Left ventricle myocardium inferior (tissue), 1 donor: ENCODE data around the gene AUTS2. TPM values are rescaled to one million over a fixed set of nuclear protein-coding genes. Genes with fewer than 3 reads are reported as not detected.

Experiments
- DNase-seq: peaks from one replicate; pipeline ENCODE4 v3.0.0-alpha.2; 2020
- H3K27ac ChIP-seq: fragments of 200-600 bp; replicated peaks from 2 replicates; pipeline ENCODE4 v1.8.0; 2021
- H3K27me3 ChIP-seq: fragments of 200-600 bp; 2 replicates; pipeline ENCODE4 v1.8.0; 2021; ENCODE audit warnings: low read depth
- H3K36me3 ChIP-seq: fragments of 200-600 bp; 2 replicates; pipeline ENCODE4 v1.8.0; 2021
- H3K4me1 ChIP-seq: fragments of 200-600 bp; 2 replicates; pipeline ENCODE4 v1.8.0; 2021
- H3K4me3 ChIP-seq: fragments of 200-600 bp; 2 replicates; pipeline ENCODE4 v1.8.0; 2021; ENCODE audit warnings: mild to moderate bottlenecking, moderate library complexity
- H3K9me3 ChIP-seq: fragments of 200-600 bp; replicated peaks from 2 replicates; pipeline ENCODE4 v1.8.0; 2021
- CTCF ChIP-seq: fragments of 200-600 bp; IDR thresholded peaks from 2 replicates; pipeline ENCODE4 v1.8.0; 2021; ENCODE audit warnings: antibody characterized with exemption, mild to moderate bottlenecking, borderline replicate concordance
- intact Hi-C: fragments of 100-400 bp; cut with micrococcal nuclease; formaldehyde crosslinking; loops from one replicate; pipeline ENCODE4 v1.11.0; 2022
- total RNA-seq: library from RNA; stranded (reverse); fragmentation: NEBNext Ultra II Directional; extraction: Animal tissue kit (Norgen Biotek cat#: 25700); gene quantifications from one replicate; pipeline ENCODE4 v1.2.1, GENCODE V29; 2021
- donor health status: DM: no; HTN: yes; CAD: no; lungs with severe emphysema.

Gene AUTS2
- total RNA-seq, 1 donor from 2014 or later = 10.5 TPM

GRCh38 chr7:70113078-70113477 is 514.8 kb downstream of the AUTS2 start:
- no peak for DNase-seq
- Histone ChIP-seq H3K9me3 (no peaks in the 10 kb centered on the region), H3K27ac (no peak overlapping the region), H3K4me3 (no peak overlapping the region), H3K27me3 (no peaks in the 10 kb centered on the region), H3K4me1 (no peaks in the 10 kb centered on the region), H3K36me3 (no peaks in the 10 kb centered on the region)
- no peak for TF ChIP-seq CTCF
- intact Hi-C loops = no loop called here

GRCh38 chr7:70113536-70113935 is 515.3 kb downstream of the AUTS2 start:
- Histone ChIP-seq H3K4me1 (no peaks in the 10 kb centered on the region), H3K27me3 (no peaks in the 10 kb centered on the region), H3K36me3 (peaks cover 4% of the 10 kb centered on the region), H3K27ac (no peak overlapping the region), H3K9me3 (no peaks in the 10 kb centered on the region), H3K4me3 (no peak overlapping the region)
- intact Hi-C loops = no loop called here
- TF ChIP-seq CTCF = no peak
- no peak for DNase-seq

GRCh38 chr7:70114806-70115205 is 516.5 kb downstream of the AUTS2 start:
- Histone ChIP-seq H3K4me1 (no peaks in the 10 kb centered on the region), H3K27ac (no peak overlapping the region), H3K4me3 (no peak overlapping the region), H3K27me3 (no peaks in the 10 kb centered on the region), H3K9me3 (no peaks in the 10 kb centered on the region), H3K36me3 (peaks cover 17% of the 10 kb centered on the region)
- DNase-seq = no peak
- TF ChIP-seq CTCF = no peak
- intact Hi-C loops = no loop called here

- Histone ChIP-seq H3K36me3 (peaks cover 30% of the 10 kb centered on the region), H3K27ac (no peak overlapping the region), H3K4me3 (no peak overlapping the region), H3K4me1 (no peaks in the 10 kb centered on the region), H3K27me3 (no peaks in the 10 kb centered on the region), H3K9me3 (peaks cover 9% of the 10 kb centered on the region)
- DNase-seq = no peak
- intact Hi-C loops = no loop called here
- no peak for TF ChIP-seq CTCF
These were observed 518.0 kb downstream of the AUTS2 start for GRCh38 chr7:70116244-70116643.

DNA sequence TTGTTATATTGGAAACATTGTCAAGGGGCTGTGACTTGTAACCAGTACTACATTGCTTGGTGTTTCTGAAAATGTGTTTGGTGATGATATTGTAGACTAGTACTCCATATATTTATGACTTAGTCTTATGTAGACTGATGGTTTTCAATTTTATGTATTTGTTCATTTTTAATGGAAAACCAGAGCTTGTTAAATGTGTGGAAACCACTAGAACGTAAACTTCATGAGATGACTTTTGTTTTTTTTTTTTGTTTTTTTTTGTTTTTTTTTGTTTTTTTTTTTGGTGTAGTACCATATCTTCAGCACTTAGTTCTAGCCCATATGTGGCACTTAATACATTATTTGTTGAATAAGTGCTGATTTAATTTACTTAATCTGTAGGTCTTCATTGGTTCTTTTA is 518.6 kb downstream of the AUTS2 start:
- Histone ChIP-seq H3K27me3 (no peaks in the 10 kb centered on the region), H3K4me3 (no peak overlapping the region), H3K9me3 (peaks cover 16% of the 10 kb centered on the region), H3K27ac (no peak overlapping the region), H3K4me1 (no peaks in the 10 kb centered on the region), H3K36me3 (peaks cover 36% of the 10 kb centered on the region)
- intact Hi-C loops = no loop called here
- no peak for TF ChIP-seq CTCF
- DNase-seq = no peak

DNA sequence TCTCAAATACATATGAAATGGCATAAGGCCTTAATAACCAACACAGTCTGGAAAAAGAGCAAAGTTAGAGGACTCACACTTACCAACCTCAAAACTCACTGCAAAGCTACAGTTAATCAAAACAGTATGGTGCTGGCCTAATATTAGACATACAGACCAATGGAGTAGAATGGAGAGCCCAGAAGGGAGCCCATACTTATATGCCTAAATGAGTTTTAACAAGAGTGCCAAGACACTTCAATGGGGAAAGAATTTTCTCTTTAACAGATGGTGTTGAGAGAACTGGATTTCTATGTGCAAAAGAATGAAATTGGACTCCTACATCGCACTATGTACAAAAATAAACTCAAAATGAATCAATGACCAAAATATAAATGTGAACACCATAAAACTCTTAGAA is 522.6 kb downstream of the AUTS2 start:
- Histone ChIP-seq H3K4me3 (no peak overlapping the region), H3K27ac (no peak overlapping the region), H3K4me1 (no peaks in the 10 kb centered on the region), H3K27me3 (no peaks in the 10 kb centered on the region), H3K9me3 (peaks cover 45% of the 10 kb centered on the region), H3K36me3 (peaks cover 62% of the 10 kb centered on the region)
- TF ChIP-seq CTCF = no peak
- DNase-seq = no peak
- intact Hi-C loops = no loop called here
